HEK293 (cell line): Measurements from ENCODE around the gene TMEM151B.

Source experiments
- CTCF ChIA-PET: fragments of 350-600 bp; formaldehyde crosslinking; extraction: SDS; loops from one replicate; lab custom pipeline; 2021; ENCODE audit warnings: antibody characterized with exemption; lab: Yijun Ruan, JAX
- POLR2A ChIA-PET: fragments of 300-600 bp; formaldehyde crosslinking; extraction: SDS; loops from one replicate; lab custom pipeline; 2020; ENCODE audit warnings: antibody characterized with exemption, inconsistent platforms; lab: Yijun Ruan, JAX
- H3K27ac ChIP-seq: fragments of 200-500 bp; sonication (Bioruptor generic); 2 replicates; pipeline ENCODE4 v1.5.1; 2014; ENCODE audit warnings: low read depth, low read length, control low read depth, inconsistent platforms; ENCODE audit errors: extremely low read depth
- H3K36me3 ChIP-seq, 2 experiments: fragments of 200-500 bp in 1 of 2; sonication (Bioruptor generic) in 1 of 2; 1 replicate in 1 of 2; 2 replicates in 1 of 2; pipeline ENCODE4 v1.5.1; 2014 to 2017; ENCODE audit warnings: inconsistent platforms in 2 of 2, low read length in 2 of 2; ENCODE audit not compliant: control insufficient read depth in 2 of 2, insufficient read depth in 1 of 2
- H3K4me1 ChIP-seq: fragments of 200-500 bp; sonication (Bioruptor generic); 2 replicates; pipeline ENCODE4 v1.5.1; 2014; ENCODE audit warnings: mild to moderate bottlenecking, low read length, inconsistent platforms; ENCODE audit not compliant: control insufficient read depth, insufficient read depth
- H3K4me3 ChIP-seq: 2 replicates; pipeline ENCODE4 v1.5.1; 2011; ENCODE audit warnings: low read depth, mild to moderate bottlenecking, control low read depth, low read length, moderate library complexity
- H3K9me3 ChIP-seq: fragments of 200-500 bp; sonication (Bioruptor generic); 2 replicates; pipeline ENCODE4 v1.5.1; 2014; ENCODE audit warnings: low read depth, low read length, inconsistent platforms; ENCODE audit not compliant: control insufficient read depth, insufficient read depth
- HOXD13 ChIP-seq: sonication (generic); formaldehyde crosslinking; IDR thresholded peaks from 2 replicates; pipeline ENCODE4 v1.8.0; 2022; ENCODE audit warnings: missing genetic modification reagents, borderline replicate concordance
- PBX3 ChIP-seq: sonication (generic); formaldehyde crosslinking; IDR thresholded peaks from 2 replicates; pipeline ENCODE4 v1.8.1; 2022; ENCODE audit warnings: mild to moderate bottlenecking, moderate library complexity, missing genetic modification reagents
- ZFP41 ChIP-seq: fragments of 450-650 bp; formaldehyde crosslinking; IDR thresholded peaks from 2 replicates; pipeline ENCODE4 v1.5.1; 2016; ENCODE audit warnings: missing biosample characterization, missing genetic modification characterization, borderline replicate concordance
- ZIC2 ChIP-seq: fragments of 450-650 bp; formaldehyde crosslinking; IDR thresholded peaks from 2 replicates; pipeline ENCODE4 v1.5.1; 2016; ENCODE audit warnings: missing biosample characterization, missing genetic modification characterization
- ZNF10 ChIP-seq: fragments of 450-650 bp; formaldehyde crosslinking; IDR thresholded peaks from 2 replicates; pipeline ENCODE4 v1.5.1; 2017; ENCODE audit warnings: missing biosample characterization, missing genetic modification characterization
- ZNF114 ChIP-seq: fragments of 450-650 bp; formaldehyde crosslinking; IDR thresholded peaks from 2 replicates; pipeline ENCODE4 v1.5.0; 2017; ENCODE audit warnings: missing biosample characterization, missing genetic modification characterization
- ZNF133 ChIP-seq: fragments of 450-650 bp; formaldehyde crosslinking; IDR thresholded peaks from 2 replicates; pipeline ENCODE4 v1.5.1; 2016; ENCODE audit warnings: missing biosample characterization, missing genetic modification characterization
- ZNF169 ChIP-seq: fragments of 450-650 bp; formaldehyde crosslinking; IDR thresholded peaks from 2 replicates; pipeline ENCODE4 v1.5.1; 2016; ENCODE audit warnings: missing biosample characterization, missing genetic modification characterization
- ZNF174 ChIP-seq: fragments of 450-650 bp; formaldehyde crosslinking; IDR thresholded peaks from 2 replicates; pipeline ENCODE4 v1.5.0; 2017; ENCODE audit warnings: missing biosample characterization, mild to moderate bottlenecking, missing genetic modification characterization
- ZNF394 ChIP-seq: fragments of 450-650 bp; formaldehyde crosslinking; IDR thresholded peaks from 2 replicates; pipeline ENCODE4 v1.5.1; 2016; ENCODE audit warnings: missing biosample characterization, missing genetic modification characterization, mild to moderate bottlenecking, moderate library complexity, borderline replicate concordance
- ZNF473 ChIP-seq: fragments of 450-650 bp; formaldehyde crosslinking; IDR thresholded peaks from 2 replicates; pipeline ENCODE4 v1.5.1; 2017; ENCODE audit warnings: missing biosample characterization, missing genetic modification characterization
- ZNF521 ChIP-seq: fragments of 450-650 bp; formaldehyde crosslinking; IDR thresholded peaks from 2 replicates; pipeline ENCODE4 v1.5.1; 2017; ENCODE audit warnings: missing biosample characterization, mild to moderate bottlenecking, missing genetic modification characterization
- ZNF548 ChIP-seq: fragments of 450-650 bp; formaldehyde crosslinking; IDR thresholded peaks from 2 replicates; pipeline ENCODE4 v1.5.1; 2016; ENCODE audit warnings: missing biosample characterization, missing genetic modification characterization
- ZNF561 ChIP-seq: fragments of 450-650 bp; IDR thresholded peaks from 2 replicates; pipeline ENCODE4 v1.5.1; 2018; ENCODE audit warnings: missing biosample characterization, missing genetic modification characterization, borderline replicate concordance
- ZNF626 ChIP-seq: fragments of 450-650 bp; sonication (Bioruptor Pico); formaldehyde crosslinking; IDR thresholded peaks from 2 replicates; pipeline ENCODE4 v1.5.1; 2018; ENCODE audit warnings: missing biosample characterization, missing genetic modification characterization, inconsistent platforms
- ZNF776 ChIP-seq: fragments of 450-650 bp; formaldehyde crosslinking; IDR thresholded peaks from 2 replicates; pipeline ENCODE4 v1.5.0; 2017; ENCODE audit warnings: missing biosample characterization, missing genetic modification characterization, borderline replicate concordance
- ZSCAN16 ChIP-seq: fragments of 450-650 bp; formaldehyde crosslinking; IDR thresholded peaks from 2 replicates; pipeline ENCODE4 v1.5.1; 2016; ENCODE audit warnings: missing biosample characterization, missing genetic modification characterization
- TF ChIP-seq, protein P1 (sequence below): fragments of 450-650 bp; formaldehyde crosslinking; IDR thresholded peaks from 2 replicates; pipeline ENCODE4 v1.5.1; 2017; ENCODE audit warnings: missing biosample characterization, mild to moderate bottlenecking, missing genetic modification characterization, moderate library complexity
- TF ChIP-seq, protein P2 (sequence below): fragments of 450-650 bp; formaldehyde crosslinking; IDR thresholded peaks from 2 replicates; pipeline ENCODE4; 2016; ENCODE audit warnings: missing biosample characterization, missing genetic modification characterization
- TF ChIP-seq, protein P3 (sequence below): fragments of 450-650 bp; formaldehyde crosslinking; IDR thresholded peaks from 2 replicates; pipeline ENCODE4 v1.5.1; 2017; ENCODE audit warnings: missing biosample characterization, missing genetic modification characterization
- TF ChIP-seq, protein P4 (sequence below): fragments of 450-650 bp; formaldehyde crosslinking; IDR thresholded peaks from 2 replicates; pipeline ENCODE4 v1.5.1; 2017; ENCODE audit warnings: missing biosample characterization, missing genetic modification characterization

TMEM151B gene

GRCh38 chr6:44284121-44284520 lies 13.9 kb downstream of the TMEM151B start:
- H3K27ac ChIP-seq = no peak overlapping the region
- TF ChIP-seq ZIC2 (tag by site-specific recombination) = peak; percentile 47
- no peak for TF ChIP-seq ZNF561 (tag by site-specific recombination)
- H3K4me3 ChIP-seq = no peak overlapping the region
- CTCF ChIA-PET = interaction anchor here (0.6 to 2.0 kb wide), 5 partner anchors 9 to 21 kb away, joined by 3 to 8 read pairs (median 3); no protein-coding TSS in a partner anchor
- POLR2A ChIA-PET = interaction anchor here (1.1 kb wide), 1 partner anchor 10 kb away, joined by 4 read pairs; no protein-coding TSS in a partner anchor
- no peaks in the 10 kb centered on the region for H3K4me1 ChIP-seq
- H3K9me3 ChIP-seq = no peaks in the 10 kb centered on the region
- no peaks in the 10 kb centered on the region for H3K36me3 ChIP-seq

DNA sequence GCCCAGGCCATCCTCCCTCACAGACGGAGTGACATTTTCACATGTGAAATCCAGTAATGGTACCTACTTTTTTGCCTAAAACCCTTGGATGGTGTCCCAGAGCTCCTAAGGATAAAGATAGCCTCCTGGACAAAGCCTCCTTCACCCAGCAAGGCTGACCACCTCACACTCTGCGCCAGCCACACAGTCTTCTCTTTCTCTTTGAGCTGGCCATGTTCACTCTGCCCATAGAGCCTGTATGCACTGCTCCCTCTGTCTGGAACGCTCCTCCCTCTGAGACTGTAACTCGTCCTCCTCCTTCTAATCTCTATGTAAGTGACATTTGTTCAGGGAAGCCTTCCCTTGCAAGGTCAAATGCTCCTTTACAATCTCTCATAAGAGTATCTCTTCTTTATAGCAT lies 14.6 kb downstream of the TMEM151B start:
- TF ChIP-seq HOXD13 (CRISPR knock-in tag) (no peak), PBX3 (CRISPR knock-in tag) (no peak), ZNF114 (no peak), ZNF521 (tag by site-specific recombination) (no peak), ZNF626 (tag by site-specific recombination) (no peak), ZNF776 (tag by site-specific recombination) (no peak), ZNF10 (tag by site-specific recombination) (no peak), ZNF394 (tag by site-specific recombination) (no peak), ZNF473 (tag by site-specific recombination) (no peak), ZNF174 (tag by site-specific recombination) (no peak), ZFP41 (no peak), ZSCAN16 (no peak), ZNF169 (no peak), ZNF548 (tag by site-specific recombination) (no peak), ZNF133 (no peak)
- TF ChIP-seq, protein P1, sequence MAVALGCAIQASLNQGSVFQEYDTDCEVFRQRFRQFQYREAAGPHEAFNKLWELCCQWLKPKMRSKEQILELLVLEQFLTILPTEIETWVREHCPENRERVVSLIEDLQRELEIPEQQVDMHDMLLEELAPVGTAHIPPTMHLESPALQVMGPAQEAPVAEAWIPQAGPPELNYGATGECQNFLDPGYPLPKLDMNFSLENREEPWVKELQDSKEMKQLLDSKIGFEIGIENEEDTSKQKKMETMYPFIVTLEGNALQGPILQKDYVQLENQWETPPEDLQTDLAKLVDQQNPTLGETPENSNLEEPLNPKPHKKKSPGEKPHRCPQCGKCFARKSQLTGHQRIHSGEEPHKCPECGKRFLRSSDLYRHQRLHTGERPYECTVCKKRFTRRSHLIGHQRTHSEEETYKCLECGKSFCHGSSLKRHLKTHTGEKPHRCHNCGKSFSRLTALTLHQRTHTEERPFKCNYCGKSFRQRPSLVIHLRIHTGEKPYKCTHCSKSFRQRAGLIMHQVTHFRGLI = no peak
- TF ChIP-seq, protein P2, sequence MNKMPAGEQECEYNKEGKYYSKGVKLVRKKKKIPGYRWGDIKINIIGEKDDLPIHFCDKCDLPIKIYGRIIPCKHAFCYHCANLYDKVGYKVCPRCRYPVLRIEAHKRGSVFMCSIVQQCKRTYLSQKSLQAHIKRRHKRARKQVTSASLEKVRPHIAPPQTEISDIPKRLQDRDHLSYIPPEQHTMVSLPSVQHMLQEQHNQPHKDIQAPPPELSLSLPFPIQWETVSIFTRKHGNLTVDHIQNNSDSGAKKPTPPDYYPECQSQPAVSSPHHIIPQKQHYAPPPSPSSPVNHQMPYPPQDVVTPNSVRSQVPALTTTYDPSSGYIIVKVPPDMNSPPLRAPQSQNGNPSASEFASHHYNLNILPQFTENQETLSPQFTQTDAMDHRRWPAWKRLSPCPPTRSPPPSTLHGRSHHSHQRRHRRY (tag by site-specific recombination) = no peak
- TF ChIP-seq, protein P3, sequence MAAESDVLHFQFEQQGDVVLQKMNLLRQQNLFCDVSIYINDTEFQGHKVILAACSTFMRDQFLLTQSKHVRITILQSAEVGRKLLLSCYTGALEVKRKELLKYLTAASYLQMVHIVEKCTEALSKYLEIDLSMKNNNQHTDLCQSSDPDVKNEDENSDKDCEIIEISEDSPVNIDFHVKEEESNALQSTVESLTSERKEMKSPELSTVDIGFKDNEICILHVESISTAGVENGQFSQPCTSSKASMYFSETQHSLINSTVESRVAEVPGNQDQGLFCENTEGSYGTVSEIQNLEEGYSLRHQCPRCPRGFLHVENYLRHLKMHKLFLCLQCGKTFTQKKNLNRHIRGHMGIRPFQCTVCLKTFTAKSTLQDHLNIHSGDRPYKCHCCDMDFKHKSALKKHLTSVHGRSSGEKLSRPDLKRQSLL = no peak
- TF ChIP-seq, protein P4, sequence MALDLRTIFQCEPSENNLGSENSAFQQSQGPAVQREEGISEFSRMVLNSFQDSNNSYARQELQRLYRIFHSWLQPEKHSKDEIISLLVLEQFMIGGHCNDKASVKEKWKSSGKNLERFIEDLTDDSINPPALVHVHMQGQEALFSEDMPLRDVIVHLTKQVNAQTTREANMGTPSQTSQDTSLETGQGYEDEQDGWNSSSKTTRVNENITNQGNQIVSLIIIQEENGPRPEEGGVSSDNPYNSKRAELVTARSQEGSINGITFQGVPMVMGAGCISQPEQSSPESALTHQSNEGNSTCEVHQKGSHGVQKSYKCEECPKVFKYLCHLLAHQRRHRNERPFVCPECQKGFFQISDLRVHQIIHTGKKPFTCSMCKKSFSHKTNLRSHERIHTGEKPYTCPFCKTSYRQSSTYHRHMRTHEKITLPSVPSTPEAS (tag by site-specific recombination) = no peak
- TF ChIP-seq, all 188 proteins: peak for 0
- H3K36me3 ChIP-seq = no peaks in the 10 kb centered on the region
- H3K4me1 ChIP-seq = no peaks in the 10 kb centered on the region
- ChIA-PET POLR2A (interaction anchor here (0.6 to 1.3 kb wide), 2 partner anchors 10 to 11 kb away, joined by 3 to 5 read pairs; no protein-coding TSS in a partner anchor), CTCF (interaction anchor here (0.6 to 2.2 kb wide), 5 partner anchors 11 to 27 kb away, joined by 3 to 8 read pairs (median 3); no protein-coding TSS in a partner anchor)
- no peak overlapping the region for H3K27ac ChIP-seq
- H3K4me3 ChIP-seq = no peak overlapping the region
- no peaks in the 10 kb centered on the region for H3K9me3 ChIP-seq
